Islet precursor cell (in vitro differentiated cells): ENCODE measurements around the gene NBAS.
"Not testable (repeated sequence)": the region's sequence is repeated elsewhere in the genome, so short reads cannot be mapped to it uniquely, and the experiment has no call there.

Experiments used
- DNase-seq: peaks from one replicate; pipeline ENCODE4 v3.0.0-alpha.2; 2018

The NBAS gene

DNA sequence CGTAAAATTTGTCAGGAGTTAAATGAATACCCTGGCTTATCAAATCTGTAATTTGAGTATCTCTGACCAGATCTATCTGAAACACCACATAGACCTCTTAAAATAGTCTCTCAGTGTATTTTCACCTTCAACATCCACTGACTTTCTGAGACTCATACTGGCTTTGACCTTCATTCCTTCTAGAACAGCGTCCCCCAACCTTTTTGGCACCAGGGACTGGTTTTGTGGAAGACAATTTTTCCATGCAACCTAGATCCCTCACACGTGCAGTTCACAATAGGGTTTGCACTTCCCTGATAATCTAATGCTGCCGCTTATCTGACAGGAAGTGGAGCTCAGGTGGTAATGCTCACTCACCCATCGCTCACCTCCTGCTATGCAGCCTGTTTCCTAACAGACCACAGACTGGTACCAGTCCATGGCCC lies 3.2 kb downstream of the NBAS start:
- DNase-seq, result no peak

DNA sequence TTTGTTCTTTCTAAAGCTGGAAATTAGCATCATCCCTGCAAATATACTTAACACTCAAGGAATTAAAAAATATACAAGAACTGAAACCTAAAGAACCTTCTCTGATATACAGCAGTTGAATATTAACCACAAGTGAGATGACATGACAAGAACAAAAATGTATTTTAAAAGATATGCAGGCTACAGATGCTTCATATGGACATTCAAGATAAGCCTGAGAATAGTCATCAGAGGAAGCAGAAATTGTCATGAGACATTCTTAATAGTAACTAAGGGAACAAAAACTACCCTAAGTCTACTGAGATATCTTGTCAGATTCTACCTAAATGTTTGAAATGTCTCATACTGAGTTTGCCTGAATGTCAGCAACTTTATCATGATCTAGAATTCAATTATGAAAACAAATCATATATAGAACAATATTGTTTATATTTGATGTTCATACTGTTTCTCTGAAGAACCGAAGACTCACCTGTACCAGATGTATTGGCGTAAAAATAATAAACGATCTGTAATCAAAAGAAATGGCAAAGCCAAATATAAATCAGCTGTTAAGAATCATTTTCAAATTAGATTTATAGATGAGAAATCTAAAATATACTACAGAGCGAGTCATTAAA lies 4.7 kb downstream of the NBAS start:
- no peak for DNase-seq

DNA sequence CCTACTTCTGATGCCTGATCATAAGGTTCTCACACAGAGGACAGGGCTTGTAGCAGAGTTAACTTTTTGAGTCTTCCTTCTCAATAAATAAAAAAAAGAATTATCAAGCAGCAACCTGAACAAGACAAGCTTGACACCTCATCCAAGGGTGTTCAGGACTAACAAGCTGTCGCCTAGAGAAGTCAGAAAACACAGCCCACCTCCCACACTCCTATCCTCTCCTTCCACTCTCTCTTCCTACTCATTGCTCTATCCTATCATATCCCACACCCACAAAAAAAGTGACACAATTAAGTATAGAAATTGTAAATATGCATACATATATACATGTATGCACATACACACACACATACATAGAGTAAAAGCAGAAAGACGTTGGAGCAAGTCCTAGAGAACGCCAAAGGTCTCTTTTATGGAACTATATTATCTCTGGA lies 5.4 kb downstream of the NBAS start:
- DNase-seq, result no peak

DNA sequence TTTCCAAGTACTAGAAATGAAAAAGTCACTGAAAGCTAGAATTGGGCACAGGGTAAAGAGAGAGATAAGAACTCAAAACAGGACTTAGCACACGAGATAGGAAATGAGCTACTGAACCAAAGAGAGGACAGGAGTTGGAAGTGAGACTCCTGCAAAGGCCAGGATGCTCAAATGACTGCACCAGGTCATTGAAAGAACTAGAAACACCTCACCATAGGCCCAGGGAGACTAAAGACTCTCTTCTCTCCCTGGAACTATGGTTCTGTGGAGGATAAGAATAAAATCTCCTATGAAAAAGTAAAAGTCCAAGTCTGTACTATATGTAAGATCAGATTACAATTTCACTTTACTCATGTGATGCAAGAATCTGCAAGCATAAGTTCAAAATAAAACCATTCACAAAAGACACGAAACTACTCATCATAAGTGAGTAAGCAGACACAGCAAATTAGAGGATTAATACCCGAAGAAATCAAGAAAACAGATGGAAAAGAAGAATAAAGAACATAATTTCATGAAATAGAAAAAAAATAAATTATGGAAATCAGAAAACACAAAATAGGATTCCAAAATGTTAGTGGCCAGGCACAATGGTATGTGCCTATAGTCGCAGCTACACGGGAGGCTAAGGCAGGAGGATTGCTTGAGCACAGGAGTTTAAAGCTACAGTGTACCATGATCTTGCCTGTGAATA lies 6.5 kb downstream of the NBAS start:
- DNase-seq, result no peak

DNA sequence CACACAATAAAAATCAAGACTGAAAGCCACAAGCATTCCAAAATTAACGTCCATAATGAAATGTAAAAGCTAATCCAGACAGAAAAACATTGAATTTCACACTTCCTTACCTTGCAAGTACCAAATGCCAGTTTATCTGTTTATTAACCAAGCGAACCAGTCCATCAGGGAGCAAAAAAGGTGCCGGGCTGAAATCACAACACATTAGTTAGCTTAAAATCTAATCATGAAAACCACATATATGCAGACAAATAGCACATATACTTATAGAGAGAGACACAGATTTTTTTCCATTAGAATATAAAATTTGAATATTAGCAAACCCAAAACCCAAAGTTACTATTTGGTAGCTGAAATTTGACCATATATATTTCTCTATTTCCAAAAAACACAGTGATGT lies 7.2 kb downstream of the NBAS start:
- DNase-seq, result no peak

DNA sequence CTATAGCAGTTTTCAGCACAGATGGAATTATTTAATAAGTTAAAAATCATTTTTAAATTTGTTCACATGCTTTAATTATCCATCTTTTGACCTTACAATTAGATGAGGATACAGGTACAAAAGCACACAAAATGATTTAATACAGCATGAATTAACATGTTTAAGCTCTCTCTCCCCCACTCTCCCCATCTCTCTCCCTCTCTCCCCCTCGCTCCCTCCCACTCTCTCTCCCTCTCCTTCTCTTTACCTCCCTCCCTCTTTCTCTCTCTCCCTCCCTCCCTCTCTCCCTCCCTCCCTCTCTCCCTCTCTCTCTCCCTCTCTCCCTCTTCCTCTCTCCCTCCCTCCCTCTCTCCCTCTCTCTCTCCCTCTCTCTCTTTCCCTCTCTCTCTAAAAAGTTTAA lies 7.6 kb downstream of the NBAS start:
- DNase-seq, result no peak

DNA sequence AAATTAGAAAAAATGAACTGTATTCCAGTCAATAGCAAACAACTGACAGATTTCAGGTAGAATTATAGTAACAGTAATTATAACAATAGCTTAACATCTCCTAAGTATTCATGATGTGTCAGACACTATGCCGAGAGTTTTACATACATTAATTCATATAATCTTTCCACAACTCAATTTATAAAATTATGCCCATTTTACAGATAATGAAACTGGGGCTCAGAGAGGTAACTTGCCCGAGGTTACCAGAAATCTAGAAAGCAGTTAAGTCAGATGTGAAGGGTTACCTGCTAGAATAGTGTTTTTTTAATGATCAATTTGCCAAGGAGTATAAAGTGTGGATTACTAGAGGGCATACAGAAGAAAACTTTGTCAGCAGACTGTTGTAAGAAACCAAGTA lies 12.2 kb downstream of the NBAS start:
- no peak for DNase-seq

DNA sequence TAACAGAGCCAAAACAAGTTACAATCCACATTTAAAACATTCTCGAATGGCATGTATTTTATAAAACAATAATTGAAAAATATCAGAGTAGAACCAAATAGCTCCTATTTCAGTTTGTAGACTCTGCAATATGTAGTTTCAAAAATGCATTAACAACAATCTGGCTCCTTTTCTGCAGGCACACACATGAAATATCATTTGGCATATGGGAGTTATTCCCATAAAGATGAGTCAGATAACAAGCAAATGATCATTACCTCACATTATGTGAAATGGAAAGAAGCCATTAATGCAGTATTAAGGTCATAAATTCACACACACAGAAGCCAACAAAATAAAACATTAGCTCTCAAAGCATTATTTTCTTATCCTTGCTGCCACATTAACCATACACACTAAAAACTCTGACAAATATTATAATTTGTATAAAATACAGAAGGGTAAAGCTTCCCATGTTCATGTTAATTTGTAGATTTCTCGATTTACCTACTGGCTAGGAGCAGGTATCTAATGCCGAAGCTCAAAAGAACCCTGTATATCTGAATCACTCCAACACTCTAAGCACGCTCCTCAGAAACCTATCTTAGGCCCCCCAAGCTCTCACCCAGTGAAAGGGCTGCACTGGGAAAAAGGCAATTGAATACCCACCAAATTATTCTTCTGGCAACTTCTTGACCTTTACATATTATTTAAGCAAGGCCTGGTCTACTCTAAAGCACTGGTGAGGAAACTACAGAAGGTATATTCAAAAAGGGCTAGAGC lies 13.8 kb downstream of the NBAS start:
- no peak for DNase-seq

DNA sequence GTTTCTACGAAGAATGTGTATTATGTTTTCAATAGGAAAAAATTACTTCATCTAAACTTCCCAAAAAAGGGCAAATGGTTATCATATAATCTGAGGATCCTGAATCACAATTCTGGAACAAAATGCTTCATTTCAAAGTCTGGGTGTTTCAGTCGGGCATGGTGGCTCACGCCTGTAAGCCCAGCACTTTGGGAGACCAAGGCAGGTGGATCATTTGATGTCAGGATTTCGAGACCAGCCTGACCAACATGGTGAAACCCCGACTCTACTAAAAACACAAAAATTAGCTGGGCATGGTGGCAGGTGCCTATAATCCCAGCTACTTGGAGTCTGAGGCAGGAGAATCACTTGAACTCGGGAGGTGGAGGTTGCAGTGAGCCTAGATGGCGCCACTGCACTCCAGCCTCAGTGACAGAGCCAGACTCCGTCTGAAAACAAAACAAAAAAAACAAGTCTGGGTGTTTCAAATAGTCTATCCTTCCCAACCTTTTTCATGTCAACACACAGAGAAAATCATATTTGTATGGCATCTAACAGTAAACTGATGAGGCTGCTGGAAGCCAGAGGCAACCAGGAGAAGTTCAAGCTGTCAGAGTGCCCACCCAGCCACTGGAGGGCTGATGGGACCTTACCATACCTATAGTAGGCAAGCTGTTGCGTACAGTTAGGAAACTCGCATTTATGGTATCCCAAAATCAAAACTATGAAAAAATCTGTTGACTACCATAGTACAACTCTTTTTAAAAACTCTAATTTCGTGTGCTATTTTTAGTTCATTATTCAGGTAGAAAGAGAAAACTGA lies 14.6 kb downstream of the NBAS start:
- no peak for DNase-seq

DNA sequence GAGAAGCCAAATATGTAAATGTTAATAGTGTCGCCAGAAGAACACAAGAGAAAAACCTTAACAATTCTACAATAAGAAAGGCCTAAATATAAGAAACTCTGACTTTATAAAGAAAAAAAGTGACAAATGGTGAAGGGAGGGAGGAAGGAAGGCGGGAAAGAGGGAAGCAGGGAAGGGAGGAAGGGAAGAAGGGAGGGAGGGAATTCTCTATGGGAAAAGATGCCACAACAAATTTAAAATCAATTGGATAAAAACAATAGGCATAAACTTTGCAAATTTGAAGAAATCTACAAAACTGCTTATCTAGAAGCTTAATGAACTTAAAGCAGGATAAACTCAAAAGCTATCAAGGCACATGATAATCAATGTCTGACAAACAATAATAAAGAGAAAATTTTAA lies 16.9 kb downstream of the NBAS start:
- DNase-seq, result no peak

DNA sequence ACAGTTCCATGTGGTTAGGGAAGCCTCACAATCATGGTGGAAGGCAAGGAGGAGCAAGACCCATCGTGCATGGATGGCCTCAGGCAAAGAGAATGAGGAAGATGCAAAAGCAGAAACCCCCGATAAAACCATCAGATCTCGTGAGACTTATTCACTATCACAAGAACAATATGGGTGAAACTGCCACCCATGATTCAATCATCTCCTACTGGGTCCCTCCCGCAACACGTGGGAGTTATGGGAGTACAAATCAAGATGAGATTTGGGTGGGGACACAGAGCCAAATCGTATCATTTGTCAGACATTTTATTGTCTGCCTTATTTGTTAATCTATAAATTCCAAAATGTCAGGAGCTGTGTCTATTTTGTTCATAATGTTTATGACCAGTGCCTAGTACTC lies 17.6 kb downstream of the NBAS start:
- DNase-seq, result no peak

DNA sequence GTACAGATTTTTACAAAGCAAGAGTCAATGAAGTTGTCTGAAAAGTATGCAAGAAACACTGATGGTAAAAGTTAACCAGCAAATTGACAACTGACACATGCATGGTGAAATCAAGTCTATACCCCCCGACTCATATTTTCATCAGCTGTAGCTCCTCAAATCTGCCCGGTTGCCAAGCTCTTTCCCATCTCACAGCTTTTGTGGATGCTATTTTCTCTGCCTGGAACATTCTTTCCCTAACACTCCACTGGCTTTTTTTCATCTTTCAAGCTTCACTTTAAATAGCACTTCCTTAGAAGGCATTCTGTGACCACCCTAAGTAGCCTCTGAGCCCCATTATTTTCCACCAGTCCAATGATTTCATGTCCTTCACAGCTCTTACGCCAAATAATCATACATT lies 18.1 kb downstream of the NBAS start:
- DNase-seq, result no peak

DNA sequence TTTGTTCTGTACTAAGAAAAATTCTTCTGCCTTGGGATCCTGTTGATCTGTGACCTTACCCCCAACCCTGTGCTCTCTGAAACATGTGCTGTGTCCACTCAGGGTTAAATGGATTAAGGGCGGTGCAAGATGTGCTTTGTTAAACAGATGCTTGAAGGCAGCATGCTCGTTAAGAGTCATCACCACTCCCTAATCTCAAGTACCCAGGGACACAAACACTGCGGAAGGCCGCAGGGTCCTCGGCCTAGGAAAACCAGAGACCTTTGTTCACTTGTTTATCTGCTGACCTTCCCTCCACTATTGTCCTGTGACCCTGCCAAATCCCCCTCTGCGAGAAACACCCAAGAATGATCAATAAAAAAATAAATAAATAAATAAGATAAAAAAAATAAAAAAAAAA lies 18.9 kb downstream of the NBAS start:
- DNase-seq, result not testable (repeated sequence)

DNA sequence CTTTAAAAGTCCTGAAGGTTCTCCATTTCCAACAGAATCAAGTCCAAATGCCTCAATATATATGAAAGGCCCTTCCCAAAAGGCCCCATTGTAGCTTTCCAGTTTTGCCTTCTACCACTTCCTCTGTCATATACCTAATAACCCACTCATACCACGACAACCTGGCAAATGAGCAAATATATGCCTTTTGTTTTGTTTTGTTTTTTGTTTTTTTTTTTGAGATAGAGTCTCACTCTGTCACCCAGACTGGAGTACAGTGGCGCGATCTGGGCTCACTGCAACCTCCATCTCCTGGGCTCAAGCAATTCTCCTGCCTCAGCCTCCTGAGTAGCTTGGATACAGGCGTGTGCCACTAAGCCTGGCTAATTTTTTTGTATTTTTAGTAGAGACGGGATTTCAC lies 20.6 kb downstream of the NBAS start:
- not testable (repeated sequence) for DNase-seq

DNA sequence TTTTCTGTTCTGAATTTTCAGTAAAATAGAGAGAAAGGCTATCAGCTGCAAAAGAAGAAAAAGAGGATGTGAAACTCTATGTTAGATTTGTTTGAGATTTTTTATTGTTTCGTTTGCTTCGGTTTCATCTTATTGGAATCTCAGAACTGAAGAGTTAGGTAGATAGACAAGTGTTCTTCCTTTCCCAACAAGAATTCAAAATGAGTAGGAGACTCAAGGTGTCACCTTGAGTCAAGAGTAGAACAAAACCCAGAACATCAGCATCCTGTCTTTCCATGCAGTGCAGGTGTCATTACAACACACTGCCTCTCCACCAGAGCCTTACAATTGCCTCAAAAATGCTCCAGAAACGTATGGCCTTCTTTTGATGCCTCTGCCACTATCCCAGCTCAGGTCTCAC lies 21.1 kb downstream of the NBAS start:
- DNase-seq, result no peak

DNA sequence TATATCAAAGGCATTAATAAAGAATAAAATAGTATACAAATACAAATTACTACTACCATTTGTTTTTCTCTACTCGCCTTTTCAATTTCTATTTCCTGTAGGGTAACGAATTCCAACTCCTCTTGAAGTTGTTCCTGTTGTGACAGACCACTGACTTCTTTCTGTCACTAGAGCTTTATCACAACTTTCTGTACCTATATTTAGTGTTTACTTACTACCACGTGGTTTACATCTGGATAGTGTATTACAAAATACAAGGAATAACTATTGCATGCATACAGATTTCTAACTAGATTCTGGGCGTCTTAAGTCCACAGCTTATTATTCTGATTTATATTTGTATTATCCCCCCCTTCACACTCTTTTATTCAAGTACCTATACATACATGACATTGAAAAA lies 22.3 kb downstream of the NBAS start:
- no peak for DNase-seq

DNA sequence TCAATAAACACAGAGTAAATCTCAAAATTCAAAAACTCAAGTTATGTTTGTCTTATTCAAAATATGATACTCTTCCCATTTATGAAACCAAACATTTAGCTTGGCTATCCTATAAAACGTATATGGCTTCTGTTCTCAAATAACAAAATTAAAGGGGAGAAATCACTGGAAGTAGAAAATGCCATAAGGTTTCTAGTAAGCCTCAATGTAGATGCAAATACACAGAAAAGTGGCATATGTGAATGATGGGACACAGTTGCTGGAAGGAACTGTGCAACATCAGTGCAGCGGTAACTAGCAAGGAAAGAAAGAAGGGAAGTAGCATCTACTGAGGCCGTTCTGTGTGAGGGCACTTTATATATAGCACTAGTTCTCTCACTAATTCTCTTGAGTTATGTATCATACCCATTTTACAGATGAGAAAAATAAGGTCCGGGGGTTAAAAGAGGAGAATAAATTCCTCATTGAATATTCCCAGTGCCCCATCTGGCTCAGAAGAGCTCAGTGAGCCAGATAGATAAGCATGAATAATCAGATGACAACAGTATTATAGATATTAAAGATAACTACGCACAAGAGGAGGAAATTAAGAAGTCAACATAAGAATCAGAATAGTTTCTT lies 27.2 kb downstream of the NBAS start:
- no peak for DNase-seq

DNA sequence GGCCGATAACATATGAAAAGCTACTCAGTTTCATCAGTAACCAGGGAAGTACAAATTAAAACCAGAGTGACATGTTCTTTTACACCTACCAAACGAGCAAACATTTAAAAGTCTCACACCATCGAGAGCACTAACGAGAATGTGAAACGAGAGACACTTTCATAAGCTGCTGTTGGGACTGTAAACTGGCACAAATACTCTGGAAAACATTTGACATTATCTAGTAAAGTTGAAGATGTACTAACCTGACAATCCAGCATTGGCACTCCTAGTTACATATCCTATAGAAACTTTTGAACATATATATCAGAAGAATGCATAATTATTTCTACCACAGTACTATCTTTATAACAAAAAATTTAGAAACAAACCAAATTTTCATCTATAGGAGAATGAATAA lies 28.1 kb downstream of the NBAS start:
- DNase-seq, result no peak

DNA sequence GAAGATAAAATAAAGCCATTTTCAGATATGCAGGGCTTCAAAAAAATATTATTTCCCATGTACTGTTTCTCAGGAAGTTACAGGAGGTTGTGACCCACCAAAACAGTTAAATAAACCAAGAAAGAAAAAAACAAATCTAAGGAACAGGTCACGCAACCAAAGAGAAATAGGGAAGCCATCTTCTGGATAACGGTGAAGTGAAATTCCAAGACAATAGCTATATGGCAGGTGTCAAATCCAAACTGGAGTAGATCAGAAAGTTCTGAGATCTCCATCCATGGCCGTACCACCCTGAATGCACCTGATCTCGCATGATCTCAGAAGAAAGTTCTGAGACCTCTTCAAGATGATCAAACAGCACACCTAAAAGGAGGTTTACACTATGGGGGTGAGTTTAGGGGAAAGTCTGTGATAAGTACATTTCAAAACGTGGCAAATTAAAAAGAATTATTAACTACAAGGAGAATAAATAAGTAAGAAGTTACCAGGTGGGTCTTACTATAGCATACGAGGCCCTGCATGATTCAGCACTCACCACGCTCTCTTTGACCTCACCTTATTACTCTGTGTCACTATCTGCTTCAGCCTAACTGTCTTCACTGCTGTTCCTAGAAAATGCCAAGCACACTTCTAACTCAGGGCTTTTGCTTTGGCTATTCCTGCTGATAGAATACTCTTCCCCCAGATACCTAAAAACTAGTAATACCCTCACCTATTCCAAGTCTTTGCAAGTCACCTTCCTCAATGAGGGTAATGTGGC lies 29.9 kb downstream of the NBAS start:
- DNase-seq, result no peak

DNA sequence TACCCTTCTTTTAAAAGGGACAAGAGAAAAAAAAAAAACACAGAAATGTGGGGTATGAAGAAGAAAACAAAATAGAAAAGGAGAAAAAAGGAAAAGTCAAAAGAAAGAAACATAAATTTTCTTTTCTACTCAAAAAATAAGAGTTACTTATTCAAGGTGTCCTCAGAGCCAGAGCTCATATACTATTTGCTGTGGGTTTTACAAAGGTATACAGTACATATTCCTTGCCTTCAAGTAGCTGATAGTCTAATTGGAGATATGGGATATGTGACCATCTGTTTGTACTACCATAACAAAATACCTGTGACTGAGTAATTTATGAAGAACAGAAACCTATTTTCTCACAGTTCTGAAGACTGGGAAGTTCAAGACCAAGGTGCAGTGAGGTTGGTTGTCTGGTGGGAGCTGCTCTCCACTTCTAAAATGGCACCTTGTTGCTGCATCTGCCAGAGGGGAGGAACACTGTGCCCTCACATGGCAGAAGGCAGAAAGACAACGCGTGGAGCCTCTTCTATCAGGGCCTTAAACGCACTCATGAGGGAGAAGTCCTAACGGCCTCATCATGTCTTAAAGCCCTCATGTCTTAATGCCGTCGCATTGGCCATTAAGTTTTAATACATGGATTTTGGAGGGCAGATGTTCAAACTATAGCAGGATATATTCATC lies 33.9 kb downstream of the NBAS start:
- no peak for DNase-seq

DNA sequence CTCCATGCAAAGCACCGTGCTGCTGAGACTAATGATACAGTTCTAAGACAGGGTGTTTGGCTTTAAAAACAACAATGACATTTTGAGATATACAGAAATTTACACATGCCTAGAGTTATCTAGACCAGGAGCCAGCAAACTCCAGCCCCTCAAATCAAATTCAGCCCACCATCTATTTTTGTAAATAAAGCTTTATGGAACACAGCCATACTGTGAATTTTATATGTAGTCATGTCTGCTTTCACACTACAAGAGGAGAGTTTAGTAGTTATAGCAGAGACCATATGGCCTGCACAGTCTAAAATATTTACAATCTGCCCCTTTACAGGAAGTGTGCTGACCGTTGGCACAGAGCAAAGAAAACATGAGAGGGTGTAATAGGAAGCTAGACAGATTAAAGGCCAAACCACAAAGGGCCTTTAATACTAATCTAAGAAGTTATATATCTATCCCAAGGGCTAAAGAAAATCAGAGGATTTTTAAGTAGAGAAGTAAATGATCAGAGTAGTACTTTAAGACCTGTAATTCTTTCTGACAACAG lies 39.4 kb downstream of the NBAS start:
- DNase-seq, result no peak
